22Rv1 (cell line): Measurements from ENCODE around the gene ILKAP.

ENCODE experiments used
- ZFX ChIP-seq: fragments of 450-650 bp; IDR thresholded peaks from 2 replicates; pipeline ENCODE4 v1.6.1; 2017; ENCODE audit warnings: antibody characterized with exemption, borderline replicate concordance
- TF ChIP-seq, protein P1 (sequence below): fragments of 450-650 bp; IDR thresholded peaks from 2 replicates; pipeline ENCODE4 v1.5.1; 2017; ENCODE audit warnings: mild to moderate bottlenecking

DNA sequence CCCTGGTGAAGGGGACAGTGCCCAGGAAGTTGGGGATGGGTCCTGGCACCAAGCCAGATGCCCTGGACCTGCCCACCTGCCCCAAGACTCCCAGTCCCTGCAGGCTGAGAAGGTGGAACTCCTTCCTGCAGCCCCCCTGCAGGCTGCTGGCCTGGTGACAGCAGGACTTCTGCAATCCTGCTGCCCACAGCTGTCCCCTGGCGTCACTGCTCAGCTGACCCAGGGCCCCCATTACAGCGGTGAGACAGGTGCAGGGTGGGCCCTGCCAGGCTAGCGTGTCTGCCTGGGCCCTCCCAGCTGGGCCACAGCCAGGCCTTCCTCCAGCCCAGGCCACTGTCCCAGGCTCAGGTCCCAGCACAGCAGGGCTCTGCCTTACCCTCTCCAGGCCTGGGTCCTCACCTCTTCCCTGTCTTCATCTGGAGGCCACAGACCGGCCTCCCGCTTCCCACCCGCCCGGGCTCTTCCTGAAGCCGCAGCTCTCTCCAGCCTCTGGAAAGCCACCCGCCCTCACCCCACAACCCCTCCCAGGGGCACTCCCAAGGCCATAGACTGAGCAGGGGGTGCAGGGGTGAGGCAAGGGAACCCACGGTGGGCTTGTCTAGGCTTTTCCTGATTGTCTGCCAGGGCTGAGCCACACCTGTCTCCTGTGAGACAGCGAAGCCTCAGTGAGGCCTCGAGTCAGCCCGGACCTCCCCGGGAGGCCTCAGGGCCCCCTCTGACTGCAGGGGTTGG is 53.5 kb downstream of the ILKAP start:
- TF ChIP-seq, protein P1, sequence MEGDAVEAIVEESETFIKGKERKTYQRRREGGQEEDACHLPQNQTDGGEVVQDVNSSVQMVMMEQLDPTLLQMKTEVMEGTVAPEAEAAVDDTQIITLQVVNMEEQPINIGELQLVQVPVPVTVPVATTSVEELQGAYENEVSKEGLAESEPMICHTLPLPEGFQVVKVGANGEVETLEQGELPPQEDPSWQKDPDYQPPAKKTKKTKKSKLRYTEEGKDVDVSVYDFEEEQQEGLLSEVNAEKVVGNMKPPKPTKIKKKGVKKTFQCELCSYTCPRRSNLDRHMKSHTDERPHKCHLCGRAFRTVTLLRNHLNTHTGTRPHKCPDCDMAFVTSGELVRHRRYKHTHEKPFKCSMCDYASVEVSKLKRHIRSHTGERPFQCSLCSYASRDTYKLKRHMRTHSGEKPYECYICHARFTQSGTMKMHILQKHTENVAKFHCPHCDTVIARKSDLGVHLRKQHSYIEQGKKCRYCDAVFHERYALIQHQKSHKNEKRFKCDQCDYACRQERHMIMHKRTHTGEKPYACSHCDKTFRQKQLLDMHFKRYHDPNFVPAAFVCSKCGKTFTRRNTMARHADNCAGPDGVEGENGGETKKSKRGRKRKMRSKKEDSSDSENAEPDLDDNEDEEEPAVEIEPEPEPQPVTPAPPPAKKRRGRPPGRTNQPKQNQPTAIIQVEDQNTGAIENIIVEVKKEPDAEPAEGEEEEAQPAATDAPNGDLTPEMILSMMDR: no peak
- TF ChIP-seq ZFX: no peak
